22Rv1 (cell line): ENCODE measurements around the gene GTSF1L.

Experiments used
- H3K27ac ChIP-seq: fragments of 450-650 bp; 2 replicates; pipeline ENCODE4 v1.5.1; 2017
- CTCF ChIP-seq: fragments of 450-650 bp; IDR thresholded peaks from 2 replicates; pipeline ENCODE4 v1.5.1; 2017; ENCODE audit warnings: mild to moderate bottlenecking
- ZFX ChIP-seq: fragments of 450-650 bp; IDR thresholded peaks from 2 replicates; pipeline ENCODE4 v1.6.1; 2017; ENCODE audit warnings: antibody characterized with exemption, borderline replicate concordance

GTSF1L gene

DNA sequence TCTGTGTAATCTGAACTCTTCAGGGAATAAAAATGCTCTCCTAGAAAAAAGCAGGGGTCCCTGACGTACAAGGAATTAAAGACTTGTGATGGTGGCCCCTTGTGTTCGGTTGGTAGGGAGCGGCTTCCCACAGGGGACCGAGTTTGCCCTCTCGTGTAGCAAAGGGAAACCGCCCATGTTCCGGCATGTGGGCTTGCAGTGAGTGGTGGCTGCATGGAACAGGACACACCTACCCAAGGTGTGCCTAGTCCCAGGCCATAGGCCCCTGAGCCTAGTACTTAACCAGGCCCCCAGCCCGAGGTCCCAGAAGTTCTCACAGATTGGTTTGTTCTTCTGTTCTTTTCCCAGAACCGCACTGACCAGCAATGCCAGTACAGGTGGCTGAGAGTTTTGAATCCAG, 44.4 kb downstream of the GTSF1L start:
- TF ChIP-seq ZFX: no peak
- no peak for TF ChIP-seq CTCF
- H3K27ac ChIP-seq: no peak overlapping the region

DNA sequence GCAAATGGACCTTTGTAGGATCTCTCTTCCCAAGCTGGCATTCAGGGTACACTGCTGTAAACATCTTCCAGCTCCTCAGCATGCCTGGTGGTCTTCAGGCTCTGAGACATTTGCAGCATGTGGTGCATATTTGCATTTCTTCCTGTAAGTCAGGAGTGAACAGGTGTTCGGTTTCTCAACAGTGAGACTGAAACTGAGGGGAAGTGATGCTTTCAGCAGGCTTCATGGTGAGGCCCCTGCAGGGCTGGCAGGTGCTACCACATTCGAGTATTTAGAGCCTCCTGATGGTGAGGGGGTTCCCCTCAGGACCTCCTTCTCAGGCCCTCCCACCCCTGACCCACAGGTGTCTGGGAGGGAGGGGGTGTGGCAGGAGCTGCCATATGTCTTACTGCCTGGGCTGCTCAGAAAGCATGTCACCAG, 44.8 kb downstream of the GTSF1L start:
- TF ChIP-seq ZFX (no peak), CTCF (no peak)
- no peak overlapping the region for H3K27ac ChIP-seq

GRCh38 chr20:43681468-43681942, 45.3 kb downstream of the GTSF1L start:
- TF ChIP-seq ZFX (no peak), CTCF (no peak)
- no peak overlapping the region for H3K27ac ChIP-seq

DNA sequence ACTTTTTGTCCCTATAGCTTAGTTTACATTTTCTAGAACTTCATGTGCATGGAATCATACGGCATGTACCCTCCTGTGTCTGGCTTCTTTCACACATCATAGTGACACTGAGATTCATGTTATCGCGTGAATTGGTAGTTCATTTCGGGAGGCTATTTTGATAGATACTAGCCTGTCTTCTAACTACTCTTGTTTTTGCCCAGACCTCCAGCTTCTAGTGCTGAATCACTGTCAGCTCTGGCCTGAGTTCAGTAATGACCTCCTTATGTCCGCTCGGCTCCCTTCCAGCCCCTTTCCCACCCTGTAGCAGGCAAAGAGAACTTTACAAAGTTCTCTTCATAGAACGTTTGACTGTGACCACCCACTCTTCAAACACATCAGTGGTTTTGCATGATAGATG, 45.8 kb downstream of the GTSF1L start:
- TF ChIP-seq CTCF (no peak), ZFX (no peak)
- no peak overlapping the region for H3K27ac ChIP-seq

- no peak for TF ChIP-seq ZFX
- TF ChIP-seq CTCF: no peak
- no peak overlapping the region for H3K27ac ChIP-seq
Observed at GRCh38 chr20:43676368-43676767, 50.4 kb downstream of the GTSF1L start.
